ENCODE measurements around the gene TRIP10.

- TF ChIP-seq GATA2 (IDR thresholded peaks at IDR 0.05; ENCODE audit: low read depth, low read length) (no peak), GATA3 (IDR thresholded peaks at IDR 0.05; ENCODE audit: low read depth, low read length) (no peak)
Observed at GRCh38 chr19:6737873-6738786, 1.4 kb upstream of the TRIP10 start.
